Memory B cell (primary cell): ENCODE data around the gene DUSP19.
A peak's percentile ranks its signal among the peaks of the same experiment; 100 is the strongest.

Source experiments
- ATAC-seq: fragments of 150-1000 bp; cut with Tn5 transposase; 2 replicates; pipeline ENCODE4 v1.10.0; 2021; ENCODE audit warnings: low read depth, mild to moderate bottlenecking, moderate library complexity
- DNase-seq, 2 donors: peaks; one replicate each; pipeline ENCODE4 v3.0.0; 2022; ENCODE audit warnings: low spot score in 2 of 2
- H3K27ac Mint-ChIP-seq: one replicate; pipeline ENCODE4 v1.8.0; 2022; ENCODE audit warnings: mild to moderate bottlenecking, moderate library complexity, mixed read lengths
- H3K27me3 Mint-ChIP-seq: one replicate; pipeline ENCODE4 v1.8.0; 2022; ENCODE audit warnings: mixed read lengths
- H3K36me3 Mint-ChIP-seq: one replicate; pipeline ENCODE4 v1.8.0; 2022; ENCODE audit warnings: mild to moderate bottlenecking, mixed read lengths
- H3K4me1 Mint-ChIP-seq: one replicate; pipeline ENCODE4 v1.8.0; 2022; ENCODE audit warnings: mixed read lengths
- H3K4me3 Mint-ChIP-seq: one replicate; pipeline ENCODE4 v1.8.0; 2022; ENCODE audit warnings: mild to moderate bottlenecking, moderate library complexity, mixed read lengths
- H3K9me3 Mint-ChIP-seq: one replicate; pipeline ENCODE4 v1.8.0; 2022; ENCODE audit warnings: mixed read lengths

DUSP19 gene, protein sequence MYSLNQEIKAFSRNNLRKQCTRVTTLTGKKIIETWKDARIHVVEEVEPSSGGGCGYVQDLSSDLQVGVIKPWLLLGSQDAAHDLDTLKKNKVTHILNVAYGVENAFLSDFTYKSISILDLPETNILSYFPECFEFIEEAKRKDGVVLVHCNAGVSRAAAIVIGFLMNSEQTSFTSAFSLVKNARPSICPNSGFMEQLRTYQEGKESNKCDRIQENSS

GRCh38 chr2:183078464-183079138 is at the start of gene DUSP19:
Gene DUSP19, plus strand, starts transcription at chr2:183078747. Its CDS starts 187 bp downstream, at chr2:183078934.
- Mint-ChIP-seq H3K4me3 (peak within 1 kb of the TSS; percentile 95), H3K27ac (peak within 1 kb of the TSS; percentile 87), H3K36me3 (no peaks in the 10 kb centered on the region), H3K27me3 (peaks cover 2% of the 10 kb centered on the region), H3K4me1 (peaks cover 6% of the 10 kb centered on the region), H3K9me3 (no peaks in the 10 kb centered on the region)
- ATAC-seq: peak; percentile 83
- peak; percentile 81 to 82 for DNase-seq

GRCh38 chr2:183029219-183029618 is 49.3 kb upstream of the DUSP19 start:
- H3K4me1 Mint-ChIP-seq: no peaks in the 10 kb centered on the region
- H3K27me3 Mint-ChIP-seq: peaks cover 23% of the 10 kb centered on the region
- no peak overlapping the region for H3K4me3 Mint-ChIP-seq
- no peaks in the 10 kb centered on the region for H3K9me3 Mint-ChIP-seq
- H3K36me3 Mint-ChIP-seq: no peaks in the 10 kb centered on the region
- H3K27ac Mint-ChIP-seq: no peak overlapping the region
- DNase-seq: no peak
- ATAC-seq: no peak

DNA sequence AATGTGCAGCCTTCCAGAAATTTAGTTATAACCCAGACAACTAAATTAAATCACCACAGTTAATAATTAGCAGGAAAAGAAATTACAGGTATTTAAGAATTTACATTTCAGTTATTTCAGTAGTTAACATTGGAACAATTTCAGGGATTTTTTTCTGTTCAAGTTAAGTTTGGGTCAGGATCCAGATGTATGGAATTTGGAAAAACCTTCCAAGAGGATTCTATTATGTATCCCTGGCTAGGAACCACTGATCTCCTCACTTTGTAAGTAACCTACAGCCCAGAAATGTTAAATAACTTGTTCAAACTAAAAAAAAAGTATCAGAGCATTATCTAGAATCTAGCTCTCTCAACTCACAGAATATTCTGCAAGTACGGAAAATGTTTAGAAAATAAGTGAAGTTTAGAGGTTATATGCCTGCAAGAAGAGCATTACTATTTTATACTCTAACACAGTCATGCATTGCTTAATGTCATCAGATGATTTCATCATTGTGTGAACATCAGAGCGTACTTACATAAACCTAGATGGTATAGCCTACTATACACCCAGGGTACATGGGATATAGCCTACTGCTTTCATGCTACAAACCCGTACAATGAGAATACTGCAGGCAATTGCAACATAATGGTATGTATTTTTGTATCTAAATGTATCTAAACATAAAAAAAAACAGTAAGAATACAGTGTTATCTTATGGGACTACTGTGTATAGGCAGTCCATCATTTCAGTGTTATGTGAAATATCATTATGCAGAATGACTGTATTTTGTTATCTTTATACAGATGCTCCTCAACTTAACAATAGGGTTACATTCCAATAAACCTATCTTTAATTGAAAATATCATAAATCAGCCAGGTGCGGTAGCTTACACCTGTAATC is 46.4 kb upstream of the DUSP19 start:
- Mint-ChIP-seq H3K27ac (no peak overlapping the region), H3K36me3 (no peaks in the 10 kb centered on the region), H3K27me3 (peaks cover 20% of the 10 kb centered on the region), H3K4me3 (no peak overlapping the region), H3K9me3 (no peaks in the 10 kb centered on the region), H3K4me1 (peaks cover 8% of the 10 kb centered on the region)
- ATAC-seq: no peak
- DNase-seq: no peak

- Mint-ChIP-seq H3K4me1 (peaks cover 11% of the 10 kb centered on the region), H3K4me3 (no peak overlapping the region), H3K9me3 (no peaks in the 10 kb centered on the region), H3K27ac (no peak overlapping the region), H3K27me3 (peaks cover 23% of the 10 kb centered on the region), H3K36me3 (peaks cover 2% of the 10 kb centered on the region)
- ATAC-seq (no peak), DNase-seq (no peak)
Observed at GRCh38 chr2:183033951-183034350, 44.6 kb upstream of the DUSP19 start.

DNA sequence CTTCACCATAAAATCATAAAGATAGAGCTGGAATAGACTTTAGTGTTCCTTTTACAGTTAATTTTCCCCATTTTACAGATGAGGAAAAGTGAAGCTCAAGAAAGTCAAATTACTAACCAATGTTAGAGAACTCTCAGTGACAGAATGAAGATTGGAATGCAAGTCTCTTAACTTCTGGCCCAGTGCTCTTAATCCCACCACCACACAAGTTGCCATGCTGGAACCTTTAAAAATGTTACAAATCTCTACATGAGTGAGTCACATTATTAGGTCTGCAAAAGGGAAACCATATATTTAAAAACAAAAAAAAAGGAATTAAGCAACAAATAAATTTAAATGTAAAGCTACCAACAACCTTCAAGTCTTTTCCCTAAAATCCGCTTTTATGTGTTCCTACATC is 43.7 kb upstream of the DUSP19 start:
- H3K27me3 Mint-ChIP-seq: peaks cover 20% of the 10 kb centered on the region
- H3K27ac Mint-ChIP-seq: no peak overlapping the region
- no peak for ATAC-seq
- H3K9me3 Mint-ChIP-seq: peaks cover 2% of the 10 kb centered on the region
- H3K4me3 Mint-ChIP-seq: no peak overlapping the region
- H3K36me3 Mint-ChIP-seq: peaks cover 2% of the 10 kb centered on the region
- DNase-seq: no peak
- peaks cover 13% of the 10 kb centered on the region for H3K4me1 Mint-ChIP-seq

- Mint-ChIP-seq H3K9me3 (peaks cover 2% of the 10 kb centered on the region), H3K36me3 (peaks cover 2% of the 10 kb centered on the region), H3K4me3 (no peak overlapping the region), H3K27ac (no peak overlapping the region), H3K4me1 (peaks cover 13% of the 10 kb centered on the region), H3K27me3 (peaks cover 18% of the 10 kb centered on the region)
- DNase-seq: no peak
- ATAC-seq: no peak
Observed at GRCh38 chr2:183035298-183035953, 43.1 kb upstream of the DUSP19 start.

GRCh38 chr2:183035954-183036669 is 42.4 kb upstream of the DUSP19 start:
- no peak overlapping the region for H3K4me3 Mint-ChIP-seq
- DNase-seq: no peak
- peaks cover 4% of the 10 kb centered on the region for H3K36me3 Mint-ChIP-seq
- peaks cover 19% of the 10 kb centered on the region for H3K27me3 Mint-ChIP-seq
- H3K27ac Mint-ChIP-seq: peak overlapping the region; percentile 33
- peaks cover 2% of the 10 kb centered on the region for H3K9me3 Mint-ChIP-seq
- peaks cover 13% of the 10 kb centered on the region for H3K4me1 Mint-ChIP-seq
- peak; percentile 62 for ATAC-seq

DNA sequence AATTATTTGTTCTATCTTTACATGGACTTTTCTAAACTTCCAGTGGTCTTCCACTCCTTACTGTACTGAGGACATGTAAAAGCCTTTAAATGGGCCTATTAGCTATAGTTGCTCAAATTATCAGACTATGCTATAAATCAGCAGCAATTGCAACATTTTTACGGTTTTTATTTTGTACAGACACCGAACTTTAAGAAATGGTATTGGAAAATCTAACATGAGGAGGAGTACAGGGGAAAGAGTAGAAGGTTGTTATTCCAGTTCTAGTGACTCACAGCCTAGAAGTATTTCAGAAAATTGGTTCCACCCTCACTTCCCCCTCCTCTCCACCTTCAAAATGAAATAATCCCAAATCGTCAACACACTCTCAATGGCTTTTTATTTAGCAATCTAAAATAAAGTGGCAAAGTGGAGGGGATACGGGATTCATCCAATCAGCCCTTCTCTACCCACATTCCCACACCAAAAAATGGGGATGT is 41.4 kb upstream of the DUSP19 start:
- H3K27me3 Mint-ChIP-seq: peaks cover 22% of the 10 kb centered on the region
- H3K4me3 Mint-ChIP-seq: peak overlapping the region; percentile 24

GRCh38 chr2:183037553-183038340 is 40.8 kb upstream of the DUSP19 start:
- H3K9me3 Mint-ChIP-seq: peaks cover 2% of the 10 kb centered on the region
- H3K4me3 Mint-ChIP-seq: peak overlapping the region; percentile 24
- peaks cover 13% of the 10 kb centered on the region for H3K4me1 Mint-ChIP-seq
- no peak overlapping the region for H3K27ac Mint-ChIP-seq
- peaks cover 4% of the 10 kb centered on the region for H3K36me3 Mint-ChIP-seq
- H3K27me3 Mint-ChIP-seq: peaks cover 27% of the 10 kb centered on the region
- peak; percentile 50 for ATAC-seq
- DNase-seq: peak in 1 of 2 donors; percentile 46

More for the DNA sequence above, 41.4 kb upstream of the DUSP19 start:
- ATAC-seq (no peak), DNase-seq (no peak)
- H3K27ac Mint-ChIP-seq: no peak overlapping the region
- peaks cover 13% of the 10 kb centered on the region for H3K4me1 Mint-ChIP-seq
- H3K36me3 Mint-ChIP-seq: peaks cover 4% of the 10 kb centered on the region
- peaks cover 2% of the 10 kb centered on the region for H3K9me3 Mint-ChIP-seq

DNA sequence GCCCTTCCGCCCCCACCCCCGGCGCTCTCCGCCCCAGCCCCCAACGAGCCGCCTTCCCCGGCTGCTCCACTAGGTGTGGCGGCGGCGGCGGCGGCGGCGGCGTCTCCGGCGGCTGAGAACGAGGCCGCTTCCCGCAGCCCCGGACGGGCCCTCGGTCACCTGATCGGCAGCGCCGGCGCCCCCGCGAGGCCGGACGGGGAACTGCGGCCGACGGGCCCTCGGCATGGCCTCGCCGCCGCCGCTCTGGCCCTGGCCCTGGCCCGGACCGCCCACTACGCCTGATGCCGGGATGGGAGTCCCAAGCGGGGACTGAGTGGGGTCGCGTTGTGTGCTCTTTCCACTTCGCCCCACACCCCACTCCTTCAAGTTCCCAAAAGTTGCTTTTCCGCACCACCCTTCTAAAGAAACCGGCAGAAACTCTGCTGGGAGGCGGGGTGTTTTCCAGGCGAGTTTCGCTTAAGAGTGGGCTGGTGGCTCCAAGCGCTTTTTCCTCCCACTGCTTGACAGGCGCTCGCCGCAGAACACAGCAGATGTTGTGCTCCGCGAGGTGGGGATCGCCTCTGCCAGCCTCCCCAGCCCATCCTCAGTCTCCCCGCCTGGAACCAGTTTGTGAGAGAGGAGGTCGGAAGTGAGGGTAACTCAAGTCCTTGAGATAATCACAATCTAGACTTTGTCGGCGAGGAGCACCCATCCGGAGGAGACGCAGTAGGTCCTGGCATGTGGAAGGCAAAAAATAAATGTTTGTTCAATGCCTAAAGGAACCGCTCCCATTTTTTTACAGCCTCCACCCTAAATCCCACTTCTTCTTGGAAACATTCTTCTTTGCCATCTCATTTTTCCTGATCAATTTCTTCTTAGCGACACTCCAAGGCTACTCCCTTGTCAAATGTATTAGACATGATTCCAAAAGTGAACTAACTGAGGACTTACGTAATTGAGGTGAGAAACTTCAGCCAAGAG is 39.9 kb upstream of the DUSP19 start, which contains the start of gene NCKAP1:
TSS of gene NCKAP1 (minus strand) at position 117 of the 960 bp plus-strand sequence. CDS start 358 bp downstream, outside the sequence.
- Mint-ChIP-seq H3K4me1 (peaks cover 13% of the 10 kb centered on the region), H3K36me3 (peaks cover 4% of the 10 kb centered on the region), H3K27ac (no peak within 1 kb of the TSS), H3K9me3 (peaks cover 4% of the 10 kb centered on the region), H3K27me3 (peaks cover 26% of the 10 kb centered on the region), H3K4me3 (peak within 1 kb of the TSS; percentile 68)
- peak; percentile 52 to 79 for DNase-seq
- peak; percentile 71 for ATAC-seq

DNA sequence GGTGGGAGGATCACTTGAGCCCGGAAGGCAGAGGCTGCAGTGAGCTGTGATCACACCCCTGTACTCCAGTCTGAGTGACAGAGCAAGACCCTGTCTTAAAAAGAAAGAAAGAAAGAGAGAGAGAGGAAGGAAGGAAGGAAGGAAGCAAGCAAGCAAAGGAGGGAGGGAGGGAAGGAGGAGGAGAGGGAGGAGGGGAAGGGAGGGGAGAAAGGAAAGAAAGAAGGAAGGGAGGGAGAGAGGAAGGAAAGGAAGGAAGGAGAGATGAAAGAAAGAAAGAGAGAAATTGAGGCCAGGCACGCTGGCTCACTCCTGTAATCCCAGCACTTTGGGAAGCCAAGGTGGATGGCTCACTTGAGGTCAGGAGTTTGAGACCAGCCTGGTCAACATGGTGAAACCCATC is 37.9 kb upstream of the DUSP19 start:
- Mint-ChIP-seq H3K9me3 (peaks cover 11% of the 10 kb centered on the region), H3K27ac (no peak overlapping the region), H3K4me1 (peaks cover 11% of the 10 kb centered on the region), H3K36me3 (peaks cover 8% of the 10 kb centered on the region), H3K27me3 (peaks cover 40% of the 10 kb centered on the region), H3K4me3 (no peak overlapping the region)
- DNase-seq: no peak
- no peak for ATAC-seq
